ENCODE measurements around the gene SLITRK6.
"Not testable (repeated sequence)": the region's sequence is repeated elsewhere in the genome, so short reads cannot be mapped to it uniquely, and the experiment has no call there.

The SLITRK6 gene

GRCh38 chr13:85806553-85807175 lies 7.4 kb upstream of the SLITRK6 start:
- no peaks in the 10 kb centered on the region for H3K9me3 ChIP-seq (ENCODE audit: insufficient read depth, low read depth, low read length)
- H3K27ac ChIP-seq (ENCODE audit: low read length), result no peak overlapping the region
- H3K4me1 ChIP-seq (ENCODE audit: insufficient read depth, low read length), result no peaks in the 10 kb centered on the region
- no peak overlapping the region for H3K4me3 ChIP-seq (ENCODE audit: low read length)
- H3K9ac ChIP-seq (ENCODE audit: low read depth, low read length), result no peak overlapping the region
- no peaks in the 10 kb centered on the region for H3K36me3 ChIP-seq (ENCODE audit: insufficient read depth, low read depth, low read length)
- no peaks in the 10 kb centered on the region for H3K27me3 ChIP-seq (ENCODE audit: insufficient read depth, low read length)

DNA sequence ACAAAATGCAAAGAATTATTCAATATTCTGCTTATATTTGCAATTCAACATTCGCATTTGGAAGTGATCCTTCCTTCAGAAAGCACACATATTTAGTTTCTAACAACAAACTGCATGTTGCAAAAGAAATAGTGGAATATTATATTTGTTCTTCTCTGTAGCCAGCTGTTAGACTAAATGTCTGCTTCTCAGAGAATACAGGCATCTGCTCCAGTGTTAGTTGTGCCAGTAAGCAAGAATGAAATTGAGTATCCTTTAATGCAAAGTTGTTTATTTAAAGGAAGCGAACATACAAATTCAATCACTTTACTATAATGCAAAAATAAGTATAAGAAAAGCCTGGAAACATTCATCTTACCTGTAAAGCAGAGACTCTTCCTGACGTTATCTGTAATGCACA lies 663 bp downstream of the SLITRK6 start:
- Histone ChIP-seq H3K4me3 (ENCODE audit: low read length) (peak overlapping the region; percentile 46; the same call in 1 of the 2 replicates), H3K36me3 (ENCODE audit: insufficient read depth, low read depth, low read length) (no peaks in the 10 kb centered on the region), H3K27ac (ENCODE audit: low read length) (no peak overlapping the region), H3K9ac (ENCODE audit: low read depth, low read length) (no peak overlapping the region), H3K4me1 (ENCODE audit: insufficient read depth, low read length) (peaks cover 7% of the 10 kb centered on the region; the same call in 1 of the 2 replicates), H3K9me3 (ENCODE audit: insufficient read depth, low read depth, low read length) (no peaks in the 10 kb centered on the region), H3K27me3 (ENCODE audit: insufficient read depth, low read length) (no peaks in the 10 kb centered on the region)

- Histone ChIP-seq H3K27ac (ENCODE audit: low read length) (no peak overlapping the region), H3K36me3 (ENCODE audit: insufficient read depth, low read depth, low read length) (no peaks in the 10 kb centered on the region), H3K4me3 (ENCODE audit: low read length) (no peak overlapping the region)
These were observed 1.9 kb downstream of the SLITRK6 start for GRCh38 chr13:85797311-85797710.

DNA sequence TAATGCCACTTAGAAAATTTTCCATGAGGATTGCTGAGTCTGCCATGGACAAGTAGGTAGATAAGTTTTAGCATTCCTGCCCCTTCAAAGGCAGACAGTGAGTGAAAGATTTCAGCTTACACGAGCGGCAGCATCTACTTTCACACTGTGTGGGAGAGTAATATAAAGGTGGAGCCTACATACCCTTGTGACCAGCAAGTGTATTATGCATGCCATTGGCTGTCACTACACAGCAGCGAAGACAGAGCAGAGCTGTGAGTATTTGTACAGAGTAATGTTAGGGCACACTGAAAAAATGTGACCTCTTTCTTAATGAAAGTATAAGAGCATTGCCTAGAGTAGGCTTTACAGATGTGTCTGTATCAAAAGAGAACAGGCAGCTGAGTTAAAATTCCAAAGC lies 14.0 kb downstream of the SLITRK6 start:
- no peaks in the 10 kb centered on the region for H3K9me3 ChIP-seq (ENCODE audit: insufficient read depth, low read depth, low read length)
- no peak overlapping the region for H3K4me3 ChIP-seq (ENCODE audit: low read length)
- no peaks in the 10 kb centered on the region for H3K4me1 ChIP-seq (ENCODE audit: insufficient read depth, low read length)
- no peaks in the 10 kb centered on the region for H3K27me3 ChIP-seq (ENCODE audit: insufficient read depth, low read length)
- no peaks in the 10 kb centered on the region for H3K36me3 ChIP-seq (ENCODE audit: insufficient read depth, low read depth, low read length)
- no peak overlapping the region for H3K9ac ChIP-seq (ENCODE audit: low read depth, low read length)
- no peak overlapping the region for H3K27ac ChIP-seq (ENCODE audit: low read length)

More at GRCh38 chr13:85797311-85797710, 1.9 kb downstream of the SLITRK6 start:
- Histone ChIP-seq H3K27me3 (ENCODE audit: insufficient read depth, low read length) (no peaks in the 10 kb centered on the region), H3K9ac (ENCODE audit: low read depth, low read length) (no peak overlapping the region), H3K9me3 (ENCODE audit: insufficient read depth, low read depth, low read length) (no peaks in the 10 kb centered on the region), H3K4me1 (ENCODE audit: insufficient read depth, low read length) (peaks cover 7% of the 10 kb centered on the region; the same call in 1 of the 2 replicates)

GRCh38 chr13:85772367-85772766 lies 26.9 kb downstream of the SLITRK6 start:
- Histone ChIP-seq H3K9me3 (ENCODE audit: insufficient read depth, low read depth, low read length) (no peaks in the 10 kb centered on the region), H3K4me3 (ENCODE audit: low read length) (no peak overlapping the region), H3K36me3 (ENCODE audit: insufficient read depth, low read depth, low read length) (no peaks in the 10 kb centered on the region), H3K27me3 (ENCODE audit: insufficient read depth, low read length) (no peaks in the 10 kb centered on the region), H3K27ac (ENCODE audit: low read length) (no peak overlapping the region), H3K4me1 (ENCODE audit: insufficient read depth, low read length) (no peaks in the 10 kb centered on the region), H3K9ac (ENCODE audit: low read depth, low read length) (no peak overlapping the region)

DNA sequence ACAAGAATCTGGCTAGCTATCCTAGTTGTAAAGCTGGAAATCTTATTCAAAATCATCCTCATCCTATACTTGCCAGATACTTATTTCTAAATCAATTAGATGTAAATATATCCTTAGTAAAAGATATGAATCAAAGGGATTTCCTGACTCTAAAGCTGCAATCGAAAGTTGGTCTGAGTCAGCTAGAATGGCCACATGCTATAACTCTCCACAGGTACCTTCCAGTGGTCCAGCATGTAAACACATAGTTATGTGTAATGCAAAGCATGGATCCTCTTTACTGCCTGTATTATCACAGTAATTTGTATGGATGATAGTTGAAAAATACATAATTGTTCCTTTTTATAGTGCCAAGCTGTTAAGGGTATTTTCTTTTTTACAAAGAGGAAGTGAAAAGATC lies 27.4 kb downstream of the SLITRK6 start:
- Histone ChIP-seq H3K9me3 (ENCODE audit: insufficient read depth, low read depth, low read length) (no peaks in the 10 kb centered on the region), H3K9ac (ENCODE audit: low read depth, low read length) (no peak overlapping the region), H3K27ac (ENCODE audit: low read length) (no peak overlapping the region), H3K4me1 (ENCODE audit: insufficient read depth, low read length) (no peaks in the 10 kb centered on the region), H3K36me3 (ENCODE audit: insufficient read depth, low read depth, low read length) (no peaks in the 10 kb centered on the region), H3K4me3 (ENCODE audit: low read length) (no peak overlapping the region), H3K27me3 (ENCODE audit: insufficient read depth, low read length) (no peaks in the 10 kb centered on the region)

- Histone ChIP-seq H3K36me3 (ENCODE audit: insufficient read depth, low read depth, low read length) (no peaks in the 10 kb centered on the region), H3K4me1 (ENCODE audit: insufficient read depth, low read length) (no peaks in the 10 kb centered on the region), H3K9me3 (ENCODE audit: insufficient read depth, low read depth, low read length) (no peaks in the 10 kb centered on the region), H3K4me3 (ENCODE audit: low read length) (no peak overlapping the region), H3K27ac (ENCODE audit: low read length) (no peak overlapping the region), H3K9ac (ENCODE audit: low read depth, low read length) (no peak overlapping the region), H3K27me3 (ENCODE audit: insufficient read depth, low read length) (no peaks in the 10 kb centered on the region)
These were observed 30.3 kb downstream of the SLITRK6 start for GRCh38 chr13:85768946-85769345.

GRCh38 chr13:85755123-85755522 lies 44.1 kb downstream of the SLITRK6 start:
- Histone ChIP-seq H3K27me3 (ENCODE audit: insufficient read depth, low read length) (no peaks in the 10 kb centered on the region), H3K27ac (ENCODE audit: low read length) (no peak overlapping the region), H3K4me1 (ENCODE audit: insufficient read depth, low read length) (no peaks in the 10 kb centered on the region), H3K9me3 (ENCODE audit: insufficient read depth, low read depth, low read length) (no peaks in the 10 kb centered on the region), H3K4me3 (ENCODE audit: low read length) (no peak overlapping the region), H3K9ac (ENCODE audit: low read depth, low read length) (no peak overlapping the region), H3K36me3 (ENCODE audit: insufficient read depth, low read depth, low read length) (no peaks in the 10 kb centered on the region)

DNA sequence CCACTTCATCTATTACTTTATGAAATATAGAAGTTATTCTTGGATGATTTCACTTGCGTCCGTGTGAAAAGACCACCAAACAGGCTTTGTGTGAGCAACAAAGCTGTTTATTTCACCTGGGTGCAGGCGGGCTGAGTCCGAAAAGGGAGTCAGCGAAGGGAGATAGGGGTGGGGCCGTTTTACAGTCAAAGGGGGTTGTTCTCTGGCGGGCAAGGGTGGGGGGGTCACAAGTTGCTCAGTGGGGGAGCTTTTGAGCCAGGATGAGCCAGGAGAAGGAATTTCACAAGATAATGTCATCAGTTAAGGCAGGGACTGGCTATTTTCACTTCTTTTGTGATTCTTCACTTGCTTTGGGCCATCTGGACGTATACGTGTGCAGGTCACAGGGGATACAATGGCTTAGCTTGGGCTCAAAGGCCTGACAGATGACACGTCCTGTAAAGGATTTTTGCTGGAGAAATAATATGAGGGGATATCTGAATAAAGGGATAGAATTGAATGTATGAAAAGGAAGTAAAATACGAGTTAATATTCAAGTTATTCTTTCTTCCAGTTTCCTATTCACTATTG lies 55.9 kb downstream of the SLITRK6 start:
- not testable (repeated sequence) for H3K9me3 ChIP-seq (ENCODE audit: insufficient read depth, low read depth, low read length)

More for the DNA sequence above, 55.9 kb downstream of the SLITRK6 start:
- H3K4me3 ChIP-seq (ENCODE audit: low read length); H3K27me3 ChIP-seq (ENCODE audit: insufficient read depth, low read length); H3K36me3 ChIP-seq (ENCODE audit: insufficient read depth, low read depth, low read length); H3K27ac ChIP-seq (ENCODE audit: low read length); H3K9ac ChIP-seq (ENCODE audit: low read depth, low read length): not testable (repeated sequence)
- H3K4me1 ChIP-seq (ENCODE audit: insufficient read depth, low read length), result peaks cover 13% of the 10 kb centered on the region
